HepG2 (cell line): ENCODE results near the gene EED. TPM values are rescaled to one million over a fixed set of nuclear protein-coding genes. Genes with fewer than 3 reads are reported as not detected.

Experiments used
- CSRNP1 ChIP-seq: sonication (generic); formaldehyde crosslinking; IDR thresholded peaks from 2 replicates; pipeline ENCODE4 v1.8.1; 2023; ENCODE audit warnings: mild to moderate bottlenecking, missing genetic modification reagents
- DMTF1 ChIP-seq: sonication (generic); formaldehyde crosslinking; IDR thresholded peaks from 2 replicates; pipeline ENCODE4 v1.4.0; 2020; ENCODE audit warnings: mild to moderate bottlenecking, missing genetic modification reagents
- EED ChIP-seq: sonication (generic); formaldehyde crosslinking; IDR thresholded peaks from 2 replicates; pipeline ENCODE4 v1.5.0; 2020; ENCODE audit warnings: mild to moderate bottlenecking, missing genetic modification reagents
- EP300 ChIP-seq, 3 experiments: sonication (generic) in 1 of 3; formaldehyde crosslinking in 1 of 3; IDR thresholded peaks; 2 replicates each; pipeline versions ENCODE4 v1.5.1 to v1.6.1; 2011 to 2020; ENCODE audit warnings: low read depth in 2 of 3, low read length in 2 of 3, borderline replicate concordance in 1 of 3, improper control_type of control experiment in 1 of 3, mild to moderate bottlenecking in 1 of 3, missing genetic modification reagents in 1 of 3, moderate library complexity in 1 of 3
- GATAD1 ChIP-seq: IDR thresholded peaks from 2 replicates; pipeline ENCODE4 v1.6.1; 2016; ENCODE audit warnings: missing genetic modification reagents, missing compliant biosample characterization
- HNRNPUL1 ChIP-seq: fragments of 200-400 bp; formaldehyde crosslinking; IDR thresholded peaks from 2 replicates; pipeline ENCODE4 v1.6.1; 2017; ENCODE audit warnings: low read depth, mild to moderate bottlenecking, low read length, moderate library complexity
- HOXA5 ChIP-seq: sonication (generic); formaldehyde crosslinking; IDR thresholded peaks from 2 replicates; pipeline ENCODE4 v1.4.0; 2020; ENCODE audit warnings: missing genetic modification reagents
- KDM6A ChIP-seq: IDR thresholded peaks from 2 replicates; pipeline ENCODE4 v1.6.1; 2016; ENCODE audit warnings: low read depth
- KLF16 ChIP-seq, 2 experiments: sonication (generic) in 1 of 2; formaldehyde crosslinking in 1 of 2; IDR thresholded peaks; 2 replicates each; pipeline versions ENCODE4 v1.6.1 to v1.8.0; 2016 to 2023; ENCODE audit warnings: missing genetic modification reagents in 2 of 2, missing compliant biosample characterization in 1 of 2
- NFKBIZ ChIP-seq: IDR thresholded peaks from 2 replicates; pipeline ENCODE4 v1.6.1; 2018; ENCODE audit warnings: missing genetic modification reagents, missing compliant biosample characterization
- POLR2A ChIP-seq, 2 experiments: IDR thresholded peaks; 2 replicates each; pipeline ENCODE4 v1.6.1; 2011; ENCODE audit warnings: low read depth in 2 of 2, low read length in 2 of 2, mild to moderate bottlenecking in 1 of 2, moderate library complexity in 1 of 2; ENCODE audit not compliant: insufficient read depth in 1 of 2
- RFXAP ChIP-seq: sonication (generic); formaldehyde crosslinking; IDR thresholded peaks from 2 replicates; pipeline ENCODE4 v1.4.0; 2020; ENCODE audit warnings: missing genetic modification reagents, borderline replicate concordance
- SIX1 ChIP-seq: sonication (generic); formaldehyde crosslinking; IDR thresholded peaks from 2 replicates; pipeline ENCODE4 v1.4.0; 2020; ENCODE audit warnings: missing genetic modification reagents, borderline replicate concordance
- SP2 ChIP-seq: sonication (generic); formaldehyde crosslinking; IDR thresholded peaks from 2 replicates; pipeline ENCODE4 v1.5.1; 2020; ENCODE audit warnings: mild to moderate bottlenecking, missing genetic modification reagents
- TAF15 ChIP-seq: fragments of 200-400 bp; formaldehyde crosslinking; IDR thresholded peaks from one replicate; pipeline ENCODE4 v1.6.1; 2018; ENCODE audit warnings: mild to moderate bottlenecking, low read depth, low read length; ENCODE audit not compliant: poor library complexity, severe bottlenecking
- TEAD3 ChIP-seq: optimal IDR thresholded peaks from 2 replicates; pipeline ENCODE3; 2016; ENCODE audit warnings: borderline replicate concordance
- XRCC5 ChIP-seq: fragments of 200-400 bp; formaldehyde crosslinking; optimal IDR thresholded peaks from 2 replicates; pipeline ENCODE3; 2017; ENCODE audit warnings: mild to moderate bottlenecking, low read length
- ZBTB14 ChIP-seq: sonication (generic); formaldehyde crosslinking; IDR thresholded peaks from 2 replicates; pipeline ENCODE4 v1.4.0; 2020; ENCODE audit warnings: missing genetic modification reagents
- ZNF430 ChIP-seq: sonication (generic); formaldehyde crosslinking; IDR thresholded peaks from 2 replicates; pipeline ENCODE4 v1.9.0; 2021; ENCODE audit warnings: mild to moderate bottlenecking, missing genetic modification reagents
- ZNF441 ChIP-seq: sonication (generic); formaldehyde crosslinking; IDR thresholded peaks from 2 replicates; pipeline ENCODE4 v1.7.0; 2021; ENCODE audit warnings: missing genetic modification reagents, borderline replicate concordance
- ZNF446 ChIP-seq: sonication (generic); formaldehyde crosslinking; IDR thresholded peaks from 2 replicates; pipeline ENCODE4 v1.5.0; 2020; ENCODE audit warnings: mild to moderate bottlenecking, missing genetic modification reagents
- ZNF570 ChIP-seq: sonication (generic); formaldehyde crosslinking; IDR thresholded peaks from 2 replicates; pipeline ENCODE4 v1.4.0; 2020; ENCODE audit warnings: mild to moderate bottlenecking, missing genetic modification reagents, borderline replicate concordance
- ZNF616 ChIP-seq: sonication (generic); formaldehyde crosslinking; IDR thresholded peaks from 2 replicates; pipeline ENCODE4 v1.5.0; 2020; ENCODE audit warnings: low read depth, mild to moderate bottlenecking, missing genetic modification reagents
- ZNF740 ChIP-seq: sonication (generic); formaldehyde crosslinking; IDR thresholded peaks from 2 replicates; pipeline ENCODE4 v1.4.0; 2020; ENCODE audit warnings: missing genetic modification reagents
- polyA plus RNA-seq, 8 experiments: library from polyadenylated mRNA; depleted of rRNA in 3 of 8; stranded (reverse) in 7 of 8; unstranded in 1 of 8; fragments of >200 nt; fragmentation: Illumina TruSeq in 4 of 8; extraction: Trizol in 4 of 8; gene quantifications; 2 replicates each; pipeline versions ENCODE4 v1.2.1 to v1.2.3, GENCODE V29; 2011 to 2016; ENCODE audit warnings: low read depth in 4 of 8, missing spikeins in 1 of 8, mixed read lengths in 1 of 8; ENCODE audit not compliant: insufficient read depth in 1 of 8
- total RNA-seq, 5 experiments: library from RNA; depleted of rRNA; stranded (reverse); fragments of >200 nt; fragmentation: Illumina TruSeq; extraction: Trizol; gene quantifications; 2 replicates each; pipeline ENCODE4 v1.2.3, GENCODE V29; 2016; ENCODE audit warnings: low read depth in 1 of 5

EED gene
- total and polyA plus RNA-seq, 2 of the 13 experiments (the other 11 are each of a cell fraction or from before 2014, with no cell fraction given), result 11.0 to 28.4 TPM

GRCh38 chr11:86244522-86245368, at the start of gene EED (continued):
- no peak for TF ChIP-seq DMTF1 (CRISPR knock-in tag)
- 0 out of 2 replicates have a peak, but pooled peaks have one; percentile 33 for TF ChIP-seq HNRNPUL1
- no peak for TF ChIP-seq SIX1 (CRISPR knock-in tag)
- TF ChIP-seq ZNF430, result peak; percentile 87
- TF ChIP-seq KDM6A (CRISPR knock-in tag), result 0 out of 2 replicates have a peak, but pooled peaks have one; percentile 11
- peak; percentile 58 for TF ChIP-seq TEAD3
- 0 out of 2 replicates have a peak, but pooled peaks have one; percentile 30 for TF ChIP-seq EED (CRISPR knock-in tag)
- no peak for TF ChIP-seq ZNF616 (CRISPR knock-in tag)
- peak; percentile 47; the same call in 1 of the 2 replicates for TF ChIP-seq HOXA5 (CRISPR knock-in tag)
- peak; percentile 71; the same call in 1 of the 2 replicates for TF ChIP-seq GATAD1 (CRISPR knock-in tag)
- TF ChIP-seq EP300 (IDR thresholded peaks at IDR 0.05; ENCODE audit: low read depth in 2 of 2, low read length in 2 of 2), result no peak
- TF ChIP-seq EP300 (CRISPR knock-in tag; IDR thresholded peaks at IDR 0.05; ENCODE audit: borderline replicate concordance), result peak; percentile 62; the same call in 1 of the 2 replicates
- 0 out of 2 replicates have a peak, but pooled peaks have one; percentile 46 for TF ChIP-seq RFXAP
- no peak for TF ChIP-seq ZNF446
- TF ChIP-seq ZNF740 (CRISPR knock-in tag), result peak; percentile 100
- peak; percentile 89 for TF ChIP-seq ZBTB14 (CRISPR knock-in tag)
- TF ChIP-seq ZNF570 (CRISPR knock-in tag), result no peak
- peak; percentile 85 to 86 for TF ChIP-seq POLR2A (IDR thresholded peaks at IDR 0.05; ENCODE audit: insufficient read depth in 1 of 2, low read depth in 2 of 2, low read length in 2 of 2)
- TF ChIP-seq CSRNP1 (CRISPR knock-in tag), result 0 out of 2 replicates have a peak, but pooled peaks have one; percentile 26
- peak; percentile 60 for TF ChIP-seq XRCC5
- 0 out of 2 replicates have a peak, but pooled peaks have one; percentile 51 for TF ChIP-seq NFKBIZ
- TF ChIP-seq TAF15, result no peak
- 0 out of 2 replicates have a peak, but pooled peaks have one; percentile 0 for TF ChIP-seq SP2 (CRISPR knock-in tag)
- TF ChIP-seq KLF16 (CRISPR knock-in tag; IDR thresholded peaks at IDR 0.05), result peak in 1 of 2 experiments; percentile 86; a peak in 2 of 4 replicates
- TF ChIP-seq ZNF441 (CRISPR knock-in tag), result 0 out of 2 replicates have a peak, but pooled peaks have one; percentile 21
